Measurements from ENCODE around the gene GSE1. TPM values are rescaled to one million over a fixed set of nuclear protein-coding genes. Genes with fewer than 3 reads are reported as not detected.
A peak's percentile ranks its signal among the peaks of the same experiment; 100 is the strongest.

The GSE1 gene
- total RNA-seq, 1 experiment from 2014 or later, result 38.4 TPM

GRCh38 chr16:85564277-85565051, 48.7 kb upstream of the GSE1 start:
- Histone ChIP-seq H4K20me1 (ENCODE audit: low read length) (no peaks in the 10 kb centered on the region), H3K9me2 (replicated peaks; ENCODE audit: low read length) (no peaks in the 10 kb centered on the region), H3K4me3 (ENCODE audit: low read length) (no peak overlapping the region), H3K9ac (ENCODE audit: low read length) (no peak overlapping the region), H3K27ac (ENCODE audit: low read length) (no peak overlapping the region), H3K4me2 (ENCODE audit: low read length) (no peak overlapping the region), H2AFZ (ENCODE audit: low read length) (no peak overlapping the region), H3K4me1 (ENCODE audit: insufficient read depth, low read length) (peaks cover 13% of the 10 kb centered on the region), H3K79me2 (ENCODE audit: low read length) (0 out of 2 replicates have a peak, but pooled peaks cover 8% of the 10 kb centered on the region), H3K27me3 (ENCODE audit: low read length) (no peaks in the 10 kb centered on the region), H3K36me3 (ENCODE audit: low read depth, low read length) (no peaks in the 10 kb centered on the region), H3K9me3 (ENCODE audit: low read length) (no peaks in the 10 kb centered on the region), H3F3A (ENCODE audit: low read length, unreplicated experiment) (no peaks in the 10 kb centered on the region)
- intact Hi-C loops (cut with micrococcal nuclease), result no loop called here
- DNase-seq (peak; percentile 15), ATAC-seq (no peak; the same call in 1 of the 2 replicates)
- no TSS peak for BruUV-seq (replicated peaks)
- ChIA-PET CTCF (no interaction called here), POLR2A (ENCODE audit: unreplicated experiment) (interaction anchor here (0.6 kb wide), 1 partner anchor 17 kb away, joined by 15 read pairs; no protein-coding TSS in a partner anchor)
- TF ChIP-seq EZH2 (IDR thresholded peaks at IDR 0.05; ENCODE audit: low read length, unreplicated experiment) (no peak), CTCF (conservative IDR thresholded peaks at IDR 0.05; ENCODE audit: low read depth, low read length) (peak; percentile 69)

- ATAC-seq (no peak), DNase-seq (no peak)
- no peaks in the 10 kb centered on the region for H3K27me3 ChIP-seq (ENCODE audit: low read length)
- H3K4me2 ChIP-seq (ENCODE audit: low read length), result no peak overlapping the region
- H3K4me3 ChIP-seq (ENCODE audit: low read length), result no peak overlapping the region
- H2AFZ ChIP-seq (ENCODE audit: low read length), result no peak overlapping the region
- H3K27ac ChIP-seq (ENCODE audit: low read length), result no peak overlapping the region
- POLR2A ChIA-PET (ENCODE audit: unreplicated experiment), result no interaction called here
- peaks cover 17% of the 10 kb centered on the region for H3K4me1 ChIP-seq (ENCODE audit: insufficient read depth, low read length)
- H3F3A ChIP-seq (ENCODE audit: low read length, unreplicated experiment), result no peaks in the 10 kb centered on the region
- no peak for TF ChIP-seq EZH2 (IDR thresholded peaks at IDR 0.05; ENCODE audit: low read length, unreplicated experiment)
- TF ChIP-seq EZH2phosphoT487 (IDR thresholded peaks at IDR 0.05; ENCODE audit: borderline replicate concordance, low read length), result no peak
- TF ChIP-seq CTCF (conservative IDR thresholded peaks at IDR 0.05; ENCODE audit: low read depth, low read length), result no peak
- H4K20me1 ChIP-seq (ENCODE audit: low read length), result no peaks in the 10 kb centered on the region
- no peaks in the 10 kb centered on the region for H3K9me2 ChIP-seq (replicated peaks; ENCODE audit: low read length)
- no peaks in the 10 kb centered on the region for H3K9me3 ChIP-seq (ENCODE audit: low read length)
- CTCF ChIA-PET, result no interaction called here
- no TSS peak for BruUV-seq (replicated peaks)
- no peaks in the 10 kb centered on the region for H3K36me3 ChIP-seq (ENCODE audit: low read depth, low read length)
- H3K9ac ChIP-seq (ENCODE audit: low read length), result no peak overlapping the region
- 0 out of 2 replicates have a peak, but pooled peaks cover 8% of the 10 kb centered on the region for H3K79me2 ChIP-seq (ENCODE audit: low read length)
- intact Hi-C loops (cut with micrococcal nuclease), result no loop called here
Observed at GRCh38 chr16:85565340-85565739, 47.8 kb upstream of the GSE1 start.

GRCh38 chr16:85565801-85566526, 47.2 kb upstream of the GSE1 start:
- H3K9me3 ChIP-seq (ENCODE audit: low read length), result no peaks in the 10 kb centered on the region
- no peak overlapping the region for H3K9ac ChIP-seq (ENCODE audit: low read length)
- H3K36me3 ChIP-seq (ENCODE audit: low read depth, low read length), result no peaks in the 10 kb centered on the region
- no peaks in the 10 kb centered on the region for H3F3A ChIP-seq (ENCODE audit: low read length, unreplicated experiment)
- H4K20me1 ChIP-seq (ENCODE audit: low read length), result no peaks in the 10 kb centered on the region
- no peaks in the 10 kb centered on the region for H3K9me2 ChIP-seq (replicated peaks; ENCODE audit: low read length)
- DNase-seq, result no peak
- no TSS peak for BruUV-seq (replicated peaks)
- H2AFZ ChIP-seq (ENCODE audit: low read length), result no peak overlapping the region
- TF ChIP-seq EZH2phosphoT487 (IDR thresholded peaks at IDR 0.05; ENCODE audit: borderline replicate concordance, low read length) (no peak), EZH2 (IDR thresholded peaks at IDR 0.05; ENCODE audit: low read length, unreplicated experiment) (no peak), CTCF (conservative IDR thresholded peaks at IDR 0.05; ENCODE audit: low read depth, low read length) (no peak)
- H3K4me1 ChIP-seq (ENCODE audit: insufficient read depth, low read length), result peaks cover 22% of the 10 kb centered on the region
- H3K79me2 ChIP-seq (ENCODE audit: low read length), result 0 out of 2 replicates have a peak, but pooled peaks cover 8% of the 10 kb centered on the region
- H3K4me3 ChIP-seq (ENCODE audit: low read length), result no peak overlapping the region
- no peak for ATAC-seq
- POLR2A ChIA-PET (ENCODE audit: unreplicated experiment), result no interaction called here
- no peaks in the 10 kb centered on the region for H3K27me3 ChIP-seq (ENCODE audit: low read length)
- intact Hi-C loops (cut with micrococcal nuclease), result no loop called here
- CTCF ChIA-PET, result no interaction called here
- no peak overlapping the region for H3K4me2 ChIP-seq (ENCODE audit: low read length)
- H3K27ac ChIP-seq (ENCODE audit: low read length), result no peak overlapping the region

All from PC-3 (cell line).